Measurements from ENCODE around the gene TEKT3.

DNA sequence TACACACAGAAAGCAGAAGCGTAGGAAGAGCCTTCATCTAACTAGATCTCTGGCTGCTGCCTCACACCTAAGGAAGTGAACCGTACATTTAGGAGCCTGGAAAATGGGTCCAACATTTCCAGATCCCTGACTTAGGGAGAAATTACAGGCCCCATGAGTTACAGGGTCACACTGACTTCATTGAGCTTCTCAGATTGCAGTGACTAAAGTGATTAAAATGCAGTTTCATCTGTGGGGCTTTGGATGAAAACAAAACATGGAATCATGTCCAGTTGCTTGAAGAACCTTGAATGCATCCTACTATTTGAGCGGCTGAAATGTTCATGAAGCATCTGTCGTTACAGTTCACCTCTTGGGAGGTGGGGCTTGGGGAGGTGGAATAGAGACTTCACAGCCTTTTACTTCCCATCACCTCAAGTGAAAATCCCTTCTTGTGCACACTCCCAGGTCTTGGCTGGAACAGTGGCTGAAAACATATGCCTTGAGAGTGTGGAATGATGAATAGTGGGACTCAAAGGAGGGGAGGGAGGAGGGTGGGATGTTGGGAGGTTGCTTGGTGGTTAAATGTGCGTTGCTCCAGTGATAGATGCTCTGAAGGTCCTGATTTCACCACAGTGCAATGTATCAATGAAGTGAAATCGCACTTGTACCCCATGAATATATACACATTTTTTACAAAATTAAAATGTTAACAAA lies 19.7 kb downstream of the TEKT3 start:
- TF ChIP-seq EZH2phosphoT487 (IDR thresholded peaks at IDR 0.05; ENCODE audit: borderline replicate concordance, low read depth) (no peak), SMC3 (IDR thresholded peaks at IDR 0.05; ENCODE audit: low read depth, low read length) (no peak), CTCF (IDR thresholded peaks at IDR 0.05) (no peak), YY1 (IDR thresholded peaks at IDR 0.05; ENCODE audit: low read depth) (no peak), REST (IDR thresholded peaks at IDR 0.05; ENCODE audit: low read depth, low read length) (no peak), EP300 (IDR thresholded peaks at IDR 0.05; ENCODE audit: borderline replicate concordance in 1 of 2, low read depth in 1 of 2, low read length in 1 of 2) (no peak), SIN3A (IDR thresholded peaks at IDR 0.05; ENCODE audit: borderline replicate concordance, low read depth, low read length) (no peak), POLR2AphosphoS5 (IDR thresholded peaks at IDR 0.05; ENCODE audit: low read depth, low read length) (no peak), TEAD4 (IDR thresholded peaks at IDR 0.05; ENCODE audit: borderline replicate concordance, insufficient read depth) (no peak), GABPA (IDR thresholded peaks at IDR 0.05; ENCODE audit: low read depth) (no peak), RAD21 (IDR thresholded peaks at IDR 0.05; ENCODE audit: low read length) (no peak), CHD2 (IDR thresholded peaks at IDR 0.05; ENCODE audit: low read length, partially characterized antibody) (no peak), FOXJ3 (CRISPR knock-in tag; IDR thresholded peaks at IDR 0.05) (no peak), TAF1 (IDR thresholded peaks at IDR 0.05; ENCODE audit: borderline replicate concordance, low read depth, low read length) (no peak)

All from SK-N-SH (cell line).